ENCODE results near the gene SEC16B.
A peak's percentile ranks its signal among the peaks of the same experiment; 100 is the strongest.
"Not testable (repeated sequence)": the region's sequence is repeated elsewhere in the genome, so short reads cannot be mapped to it uniquely, and the experiment has no call there.

SEC16B gene
- long read RNA-seq, donor 1 = 0 reads
- long read RNA-seq, donor 2 = 0 reads
- long read RNA-seq, donor 3 = 0 reads
- long read RNA-seq, donor 4, partial matches to known transcripts = 0 of 1 reads
- long read RNA-seq, donor 4, other reads (novel, unspliced or antisense) = 0 of 1 reads
- long read RNA-seq, donor 5 = 0 reads
- long read RNA-seq, donor 6 = 0 reads
- long read RNA-seq, donor 7 = 0 reads
- long read RNA-seq, donor 8 = 0 reads

GRCh38 chr1:177969825-177970371 lies at the start of gene SEC16B:
Gene SEC16B, minus strand, starts transcription at chr1:177970058. Its CDS starts 2,077 bp downstream, at chr1:177967981.
- no peak for DNase-seq

DNA sequence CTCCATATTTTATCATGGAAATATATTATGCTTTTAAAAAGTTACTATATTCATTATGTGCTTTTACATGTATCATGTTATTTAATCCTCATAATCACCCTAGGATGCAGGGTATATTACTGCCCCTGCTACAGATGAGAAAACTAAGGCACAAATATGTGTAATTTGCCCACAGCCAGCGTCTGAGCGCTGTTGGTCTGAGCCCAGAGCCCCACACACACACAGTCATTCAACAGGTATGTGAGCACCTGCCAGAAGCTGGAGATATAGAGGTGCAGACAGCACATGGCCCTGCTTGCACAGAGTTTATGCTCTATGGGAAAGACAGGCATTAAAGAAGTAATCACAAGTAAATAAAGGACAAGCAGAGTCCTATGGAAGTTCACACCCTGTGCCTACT lies 49.8 kb upstream of the SEC16B start:
- DNase-seq = no peak

GRCh38 chr1:178019208-178019607 lies 49.4 kb upstream of the SEC16B start:
- no peak for DNase-seq

DNA sequence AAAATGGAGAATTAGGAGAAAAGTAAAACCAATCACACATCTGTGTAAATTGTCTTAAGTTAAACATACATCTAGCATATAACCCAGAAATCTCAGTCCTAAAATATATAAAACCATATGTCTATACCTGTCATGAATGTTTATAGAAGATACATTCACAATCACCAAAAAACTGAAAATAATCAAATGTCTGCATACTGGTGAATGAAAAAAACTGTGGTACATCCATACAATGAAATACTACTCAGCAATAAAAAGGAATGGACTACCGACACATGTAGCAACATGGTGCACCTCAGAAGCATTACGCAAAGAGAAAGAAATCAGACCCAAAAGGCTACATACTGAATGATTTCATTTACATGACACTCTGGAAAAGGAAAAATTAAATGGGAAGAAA lies 47.7 kb upstream of the SEC16B start:
- no peak for DNase-seq

DNA sequence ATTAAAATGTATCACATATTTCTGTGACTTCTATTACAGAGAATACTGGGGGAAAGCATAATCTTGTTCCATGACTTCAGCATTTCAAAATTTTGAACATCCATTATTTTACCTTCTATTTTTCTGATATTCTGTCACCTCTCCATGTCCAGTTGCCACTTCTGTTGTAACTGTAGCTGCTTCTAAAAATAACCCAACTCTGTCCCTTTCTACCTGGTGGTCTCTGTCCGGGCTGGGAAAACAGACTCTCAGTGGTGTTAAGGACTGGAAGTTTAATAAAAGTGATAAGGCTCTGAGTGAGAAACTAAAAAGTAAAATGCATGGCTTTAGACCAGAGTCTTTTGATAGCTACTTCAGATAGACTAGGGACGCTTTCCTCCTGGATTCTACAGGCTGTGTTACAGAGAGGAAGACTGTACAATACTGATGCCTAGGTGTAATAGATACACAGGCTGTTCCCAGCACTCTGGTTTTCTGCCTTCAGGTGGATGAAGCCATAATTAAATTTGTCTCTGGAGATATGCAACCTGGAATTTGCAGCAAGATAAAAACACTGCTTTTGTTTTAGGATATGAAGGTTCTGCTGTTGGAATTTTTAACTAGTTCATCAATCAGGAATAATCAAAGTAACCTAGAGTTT lies 42.1 kb upstream of the SEC16B start:
- no peak for DNase-seq

GRCh38 chr1:178011465-178011828 lies 41.6 kb upstream of the SEC16B start:
- DNase-seq = no peak

- DNase-seq = no peak
These were observed 41.0 kb upstream of the SEC16B start for GRCh38 chr1:178010674-178011464.

- no peak for DNase-seq
These were observed 36.2 kb upstream of the SEC16B start for GRCh38 chr1:178006043-178006442.

DNA sequence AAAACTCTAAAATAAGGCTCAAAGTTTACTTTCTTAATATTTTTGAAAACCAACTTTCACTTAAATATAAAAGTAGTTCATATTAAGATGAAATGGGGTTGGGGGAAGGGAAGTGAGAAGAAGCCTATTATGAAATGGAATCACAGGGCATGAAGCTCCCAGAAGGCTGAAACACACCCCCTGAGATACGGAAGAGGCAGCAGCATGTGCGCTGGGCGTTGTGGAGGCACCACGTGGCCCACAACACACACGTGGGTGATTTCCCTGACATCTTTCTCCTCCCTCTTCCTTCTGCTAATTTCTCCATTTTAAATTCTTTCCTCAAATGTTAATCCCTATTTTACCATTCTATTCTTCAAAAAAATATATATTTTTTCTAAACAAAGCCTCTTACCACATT lies 35.6 kb upstream of the SEC16B start:
- DNase-seq = no peak

GRCh38 chr1:178004926-178005391 lies 35.1 kb upstream of the SEC16B start:
- DNase-seq = no peak

DNA sequence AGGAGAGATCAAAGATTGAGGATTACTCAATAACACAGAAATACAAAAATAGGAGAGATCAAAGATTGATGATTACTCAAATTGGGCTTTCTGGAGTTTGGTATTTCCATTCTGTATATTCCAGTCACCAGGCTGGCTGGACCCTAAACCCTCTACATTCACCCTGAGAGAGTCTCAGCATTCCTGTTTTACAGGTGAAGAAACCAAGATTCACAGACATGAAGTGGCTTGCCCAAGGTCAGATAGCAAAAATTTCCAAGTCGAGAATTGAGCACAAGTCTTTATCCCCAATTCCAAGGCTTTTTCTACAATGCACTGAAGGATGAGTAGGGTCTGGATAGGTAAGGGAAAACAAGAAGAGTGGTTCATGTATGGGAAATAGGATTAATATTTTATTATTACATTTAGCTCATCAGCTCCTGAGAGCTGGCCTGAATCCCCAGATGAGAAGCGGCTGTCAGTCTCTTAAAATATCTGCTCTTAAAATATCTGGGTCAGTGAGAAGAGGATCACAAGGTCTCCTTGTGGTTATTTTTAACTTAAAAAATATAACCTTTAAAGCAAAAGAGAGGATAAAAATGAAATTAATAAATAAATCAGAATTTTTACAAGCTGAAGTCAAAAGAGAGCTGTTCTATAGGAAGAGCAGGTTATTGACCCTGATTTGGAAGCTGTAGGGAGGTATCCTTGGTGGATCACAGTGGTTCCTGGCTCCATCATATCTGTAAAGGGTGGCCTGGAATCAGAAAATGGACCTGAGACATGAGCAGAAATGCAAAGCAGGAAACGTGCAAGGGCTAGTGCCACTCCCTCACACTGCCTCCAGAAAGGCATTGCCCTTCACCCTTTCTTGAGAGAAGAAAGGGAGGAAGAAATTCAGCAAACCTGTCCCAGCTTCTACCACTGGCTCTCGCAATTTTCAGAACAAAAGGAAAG lies 29.1 kb upstream of the SEC16B start:
- no peak for DNase-seq

DNA sequence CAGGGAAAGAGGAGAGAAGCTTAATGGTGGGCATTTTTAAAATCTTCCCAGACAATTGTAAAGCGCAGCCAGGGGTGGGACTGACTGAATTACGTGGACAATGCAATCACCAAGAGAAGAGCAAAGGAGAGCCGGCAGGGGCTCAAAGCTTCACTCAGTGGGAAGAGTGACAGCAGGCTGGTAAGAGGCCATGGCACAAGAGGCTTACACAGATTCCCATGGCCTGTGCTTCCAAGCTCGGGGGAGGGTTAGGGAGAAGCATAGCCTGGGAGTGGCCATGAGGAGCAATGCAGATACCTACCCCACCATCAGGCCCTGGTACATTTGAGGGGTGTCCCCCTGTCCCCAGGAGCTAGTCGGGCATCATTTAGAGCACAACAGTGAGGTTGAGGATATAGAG lies 27.1 kb upstream of the SEC16B start:
- no peak for DNase-seq

GRCh38 chr1:177995369-177995768 lies 25.5 kb upstream of the SEC16B start:
- DNase-seq = no peak

DNA sequence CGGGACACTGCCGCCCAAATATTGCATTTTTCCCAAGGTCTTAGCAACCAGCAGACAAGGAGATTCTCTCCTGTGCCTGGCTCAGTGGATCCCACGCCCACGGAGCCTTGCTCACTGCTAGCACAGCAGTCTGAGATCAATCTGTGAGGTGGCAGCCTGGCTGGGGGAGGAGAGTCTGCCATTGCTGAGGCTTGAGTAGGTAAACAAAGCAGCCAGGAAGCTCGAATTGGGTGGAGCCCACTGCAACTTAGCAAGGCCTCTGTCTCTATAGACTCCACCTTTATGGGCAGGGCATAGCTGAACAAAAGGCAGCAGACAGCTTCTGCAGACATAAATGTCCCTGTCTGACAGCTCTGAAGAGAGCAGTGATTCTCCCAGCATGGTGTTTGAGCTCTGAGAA lies 16.4 kb upstream of the SEC16B start:
- DNase-seq = not testable (repeated sequence)

GRCh38 chr1:177984761-177985160 lies 14.9 kb upstream of the SEC16B start:
- DNase-seq = no peak

- DNase-seq = peak; percentile 46
These were observed 14.3 kb upstream of the SEC16B start for GRCh38 chr1:177984136-177984525.

- no peak for DNase-seq
These were observed 13.8 kb upstream of the SEC16B start for GRCh38 chr1:177983482-177984135.

- DNase-seq = no peak
These were observed 13.2 kb upstream of the SEC16B start for GRCh38 chr1:177983077-177983476.

DNA sequence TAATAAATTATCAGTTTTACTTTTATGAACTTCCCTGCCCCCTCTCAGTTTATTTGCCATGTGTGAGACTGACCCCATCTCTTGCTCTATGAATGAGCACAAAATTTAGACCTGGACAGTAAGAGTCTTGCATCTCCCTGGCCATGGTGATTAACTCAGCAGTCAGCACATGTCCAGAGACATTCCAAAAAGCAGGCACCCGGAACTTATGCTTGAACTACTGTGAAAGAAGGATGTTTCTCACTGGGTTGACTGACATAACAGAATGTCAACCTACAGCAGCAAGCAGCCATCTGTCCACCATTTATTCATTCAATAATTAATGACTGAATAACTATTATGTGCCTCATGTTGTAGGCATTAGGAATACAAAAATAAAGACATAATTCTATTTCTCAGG lies 11.3 kb upstream of the SEC16B start:
- no peak for DNase-seq

DNA sequence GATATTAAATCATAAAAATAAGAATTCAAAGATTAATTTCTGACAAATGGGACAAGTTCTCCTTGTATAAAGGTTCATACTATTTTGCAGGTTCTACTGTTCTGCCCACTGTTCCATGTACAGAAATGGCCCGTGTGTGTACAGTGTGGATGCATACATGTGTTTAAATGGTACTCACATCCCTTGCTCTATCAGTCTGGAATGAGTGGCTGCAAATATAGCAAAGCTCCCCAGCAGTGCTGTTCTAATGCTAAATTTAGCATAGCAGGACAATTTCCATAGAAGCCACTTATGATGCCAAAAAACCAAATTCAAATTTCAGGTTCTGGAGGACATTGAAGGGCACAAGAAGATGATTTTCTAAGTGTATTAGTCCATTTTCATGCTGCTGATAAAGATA lies 9.4 kb upstream of the SEC16B start:
- no peak for DNase-seq

DNA sequence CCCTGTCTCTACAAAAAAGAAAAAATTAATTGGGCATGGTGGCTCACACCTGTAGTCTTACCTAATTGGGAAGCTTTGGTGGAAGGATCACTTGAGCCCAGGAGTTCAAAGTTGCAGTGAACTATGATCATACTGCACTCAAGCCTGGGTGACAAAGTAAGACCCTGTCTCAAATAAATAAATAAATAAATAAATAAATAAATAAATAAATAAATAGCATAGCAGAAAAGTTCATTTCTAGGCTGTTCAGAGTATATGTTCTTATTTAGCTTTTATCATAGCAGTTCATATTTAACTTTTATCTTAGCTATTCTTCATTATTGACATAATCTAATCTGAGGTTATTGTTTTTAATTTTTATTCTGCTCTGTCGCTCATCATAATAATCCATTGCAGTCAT lies 8.7 kb upstream of the SEC16B start:
- no peak for DNase-seq

- DNase-seq = no peak
These were observed 7.3 kb upstream of the SEC16B start for GRCh38 chr1:177977141-177977540.

All from right kidney (tissue), 9 donors.